BLaER1 (cell line): ENCODE data around the gene CASP9.

ENCODE experiments used
- H3K27ac ChIP-seq: shearing (Covaris generic); formaldehyde crosslinking; 2 replicates; pipeline ENCODE4 v1.8.1; 2022
- H3K27me3 ChIP-seq: shearing (Covaris generic); formaldehyde crosslinking; 2 replicates; pipeline ENCODE4 v1.8.1; 2022
- H3K36me3 ChIP-seq: shearing (Covaris generic); formaldehyde crosslinking; 2 replicates; pipeline ENCODE4 v1.8.1; 2022
- H3K4me1 ChIP-seq: shearing (Covaris generic); formaldehyde crosslinking; 2 replicates; pipeline ENCODE4 v1.8.1; 2022
- H3K4me2 ChIP-seq: shearing (Covaris generic); formaldehyde crosslinking; 2 replicates; pipeline ENCODE4 v1.8.1; 2022
- H3K4me3 ChIP-seq: shearing (Covaris generic); formaldehyde crosslinking; 2 replicates; pipeline ENCODE4 v1.8.1; 2022
- H3K9ac ChIP-seq: shearing (Covaris generic); formaldehyde crosslinking; 2 replicates; pipeline ENCODE4 v1.8.1; 2022
- H3K9me3 ChIP-seq: shearing (Covaris generic); formaldehyde crosslinking; 2 replicates; pipeline ENCODE4 v1.8.1; 2022
- H4K20me1 ChIP-seq: shearing (Covaris generic); formaldehyde crosslinking; 2 replicates; pipeline ENCODE4 v1.8.1; 2022
- Cebpa-rat ChIP-seq: shearing (Covaris generic); IDR thresholded peaks from 2 replicates; pipeline ENCODE4 v1.8.1; 2022

The CASP9 gene

DNA sequence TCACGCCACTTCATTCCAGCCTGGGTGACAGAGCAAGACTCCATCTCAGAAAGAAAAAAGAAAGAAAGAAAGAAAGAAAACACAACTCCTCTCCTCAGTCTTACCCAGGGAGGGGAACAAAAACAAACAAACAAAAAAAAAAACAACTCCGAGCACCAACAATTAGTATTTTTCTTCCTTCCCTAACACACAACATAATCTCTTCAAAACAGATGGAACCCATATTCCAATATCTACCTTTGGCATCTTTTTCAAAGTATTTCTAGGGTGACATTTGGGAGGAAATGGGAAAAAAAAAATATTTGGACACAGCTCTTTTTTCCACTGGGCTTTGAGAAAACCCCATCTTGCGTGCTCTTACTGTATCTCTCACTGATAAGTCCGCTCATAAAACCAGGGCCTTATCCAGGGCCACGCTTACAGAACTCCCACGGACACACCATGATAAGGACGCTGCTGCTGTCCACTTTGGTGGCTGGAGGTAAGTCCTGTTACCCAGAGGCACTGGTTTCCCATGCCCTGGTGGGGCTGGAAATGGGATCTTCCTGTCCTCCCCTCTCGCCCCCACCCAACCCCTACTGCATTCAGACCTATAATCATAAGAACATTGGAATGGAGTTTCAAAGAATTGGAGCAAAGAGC is 67.6 kb downstream of the CASP9 start, which contains the start of gene CELA2A:
TSS of gene CELA2A (plus strand) at position 420 of the 642 bp plus-strand sequence. CDS start at position 442, 22 bp downstream.
- Histone ChIP-seq H4K20me1 (no peaks in the 10 kb centered on the region), H3K4me2 (no peak within 1 kb of the TSS), H3K27me3 (no peaks in the 10 kb centered on the region), H3K27ac (no peak within 1 kb of the TSS), H3K36me3 (no peaks in the 10 kb centered on the region), H3K9me3 (no peaks in the 10 kb centered on the region), H3K4me3 (no peak within 1 kb of the TSS), H3K4me1 (peaks cover 14% of the 10 kb centered on the region), H3K9ac (no peak within 1 kb of the TSS)
- TF ChIP-seq Cebpa-rat = no peak

GRCh38 chr1:15455522-15455921 is 68.5 kb downstream of the CASP9 start:
- Histone ChIP-seq H3K36me3 (no peaks in the 10 kb centered on the region), H3K27ac (no peak overlapping the region), H3K4me1 (peaks cover 7% of the 10 kb centered on the region), H3K4me2 (no peak overlapping the region), H3K9me3 (no peaks in the 10 kb centered on the region), H3K27me3 (no peaks in the 10 kb centered on the region), H3K9ac (no peak overlapping the region), H3K4me3 (no peak overlapping the region), H4K20me1 (no peaks in the 10 kb centered on the region)
- TF ChIP-seq Cebpa-rat = no peak

GRCh38 chr1:15454256-15454655 is 69.8 kb downstream of the CASP9 start:
- H3K4me3 ChIP-seq = no peak overlapping the region
- no peak overlapping the region for H3K27ac ChIP-seq
- no peaks in the 10 kb centered on the region for H3K27me3 ChIP-seq
- H4K20me1 ChIP-seq = no peaks in the 10 kb centered on the region
- H3K4me1 ChIP-seq = peaks cover 6% of the 10 kb centered on the region; the same call in 1 of the 2 replicates
- no peak overlapping the region for H3K4me2 ChIP-seq
- no peaks in the 10 kb centered on the region for H3K36me3 ChIP-seq
- no peak for TF ChIP-seq Cebpa-rat
- H3K9ac ChIP-seq = no peak overlapping the region
- no peaks in the 10 kb centered on the region for H3K9me3 ChIP-seq

DNA sequence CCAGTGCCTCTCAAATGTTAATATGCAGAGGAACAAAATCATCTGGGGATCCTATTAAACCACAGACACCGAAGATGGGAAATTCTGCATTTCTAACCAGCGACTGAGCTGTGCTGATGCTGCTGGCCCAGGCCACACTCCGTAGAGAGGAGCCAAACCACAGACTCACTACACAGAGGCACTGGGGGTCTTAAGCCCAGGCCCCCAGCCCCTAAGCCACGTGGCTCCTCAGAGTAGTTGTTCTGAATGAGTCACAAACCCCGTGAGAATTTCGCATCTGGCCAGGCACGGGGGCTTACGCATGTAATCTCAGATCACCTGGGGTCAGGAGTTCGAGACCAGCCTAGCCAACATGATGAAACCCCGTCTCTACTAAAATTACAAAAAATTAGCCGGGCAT is 70.3 kb downstream of the CASP9 start:
- Histone ChIP-seq H4K20me1 (no peaks in the 10 kb centered on the region), H3K4me1 (peaks cover 6% of the 10 kb centered on the region; the same call in 1 of the 2 replicates), H3K9ac (no peak overlapping the region), H3K4me3 (no peak overlapping the region), H3K36me3 (no peaks in the 10 kb centered on the region), H3K27me3 (no peaks in the 10 kb centered on the region), H3K27ac (no peak overlapping the region), H3K4me2 (no peak overlapping the region), H3K9me3 (no peaks in the 10 kb centered on the region)
- no peak for TF ChIP-seq Cebpa-rat

- Histone ChIP-seq H3K4me1 (peaks cover 6% of the 10 kb centered on the region; the same call in 1 of the 2 replicates), H3K4me2 (no peak overlapping the region), H3K9me3 (no peaks in the 10 kb centered on the region), H3K4me3 (no peak overlapping the region), H3K9ac (no peak overlapping the region), H3K36me3 (no peaks in the 10 kb centered on the region), H3K27ac (no peak overlapping the region), H3K27me3 (no peaks in the 10 kb centered on the region), H4K20me1 (no peaks in the 10 kb centered on the region)
- TF ChIP-seq Cebpa-rat = no peak
Measured at GRCh38 chr1:15452866-15453571, 71.0 kb downstream of the CASP9 start.

DNA sequence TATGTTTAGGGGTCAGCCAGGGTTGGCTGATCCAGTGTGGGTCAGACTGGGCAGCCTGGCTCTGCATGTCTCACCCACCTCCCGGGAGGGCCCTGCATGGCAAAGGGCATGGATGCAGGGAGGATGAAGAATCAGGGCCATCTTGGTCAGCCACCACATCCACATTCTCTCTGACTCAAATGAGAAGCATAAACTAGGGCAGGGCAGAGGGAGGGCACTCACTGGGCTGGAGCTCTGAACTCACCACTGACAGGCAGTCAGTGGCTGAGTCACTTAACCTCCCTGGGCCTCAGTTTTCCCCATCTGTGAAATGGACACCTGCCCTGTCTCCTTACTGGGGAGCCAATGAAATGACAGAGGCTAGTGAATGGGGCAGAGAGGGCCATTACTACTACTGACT is 71.8 kb downstream of the CASP9 start:
- H3K4me3 ChIP-seq = no peak overlapping the region
- peaks cover 6% of the 10 kb centered on the region; the same call in 1 of the 2 replicates for H3K4me1 ChIP-seq
- no peak overlapping the region for H3K27ac ChIP-seq
- no peak for TF ChIP-seq Cebpa-rat
- H3K9me3 ChIP-seq = no peaks in the 10 kb centered on the region
- H3K9ac ChIP-seq = no peak overlapping the region
- H3K4me2 ChIP-seq = no peak overlapping the region
- H3K27me3 ChIP-seq = no peaks in the 10 kb centered on the region
- H4K20me1 ChIP-seq = no peaks in the 10 kb centered on the region
- H3K36me3 ChIP-seq = no peaks in the 10 kb centered on the region

GRCh38 chr1:15451014-15451722 is 72.8 kb downstream of the CASP9 start:
- H3K4me2 ChIP-seq = no peak overlapping the region

DNA sequence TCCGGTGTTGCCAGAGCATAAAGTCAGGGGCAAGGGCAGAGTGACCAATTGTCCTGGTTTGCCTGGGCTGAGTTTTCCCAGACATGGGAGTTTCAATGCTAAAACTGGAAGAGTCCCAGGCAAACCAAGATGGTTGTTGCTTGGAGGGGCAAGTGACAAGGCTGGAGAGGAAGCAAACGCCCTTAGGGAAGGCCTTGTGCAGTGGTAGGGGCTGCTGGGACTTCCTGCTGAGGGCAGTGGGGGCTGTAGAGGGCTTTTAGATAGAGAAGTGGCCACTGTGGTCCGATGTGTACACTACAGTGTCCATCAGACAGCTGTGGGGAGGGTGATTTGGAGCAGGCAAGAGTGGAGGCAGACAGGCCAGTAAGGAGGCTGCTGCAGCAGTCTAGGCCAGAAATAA is 74.4 kb downstream of the CASP9 start:
- no peaks in the 10 kb centered on the region for H3K27me3 ChIP-seq
- no peaks in the 10 kb centered on the region for H4K20me1 ChIP-seq
- H3K4me2 ChIP-seq = no peak overlapping the region
- H3K4me1 ChIP-seq = peaks cover 27% of the 10 kb centered on the region
- no peak for TF ChIP-seq Cebpa-rat
- no peak overlapping the region for H3K9ac ChIP-seq
- H3K36me3 ChIP-seq = no peaks in the 10 kb centered on the region
- H3K27ac ChIP-seq = no peak overlapping the region; the same call in 1 of the 2 replicates
- no peak overlapping the region for H3K4me3 ChIP-seq
- H3K9me3 ChIP-seq = no peaks in the 10 kb centered on the region

More at GRCh38 chr1:15451014-15451722, 72.8 kb downstream of the CASP9 start:
- TF ChIP-seq Cebpa-rat = no peak
- H4K20me1 ChIP-seq = no peaks in the 10 kb centered on the region
- H3K4me3 ChIP-seq = no peak overlapping the region
- H3K27me3 ChIP-seq = no peaks in the 10 kb centered on the region
- no peaks in the 10 kb centered on the region for H3K36me3 ChIP-seq
- H3K4me1 ChIP-seq = peaks cover 11% of the 10 kb centered on the region
- no peak overlapping the region for H3K9ac ChIP-seq
- no peak overlapping the region for H3K27ac ChIP-seq
- H3K9me3 ChIP-seq = no peaks in the 10 kb centered on the region

GRCh38 chr1:15448877-15449462 is 75.0 kb downstream of the CASP9 start:
- H4K20me1 ChIP-seq = no peaks in the 10 kb centered on the region; the same call in 1 of the 2 replicates
- no peak overlapping the region for H3K4me2 ChIP-seq
- no peak overlapping the region for H3K4me3 ChIP-seq
- H3K36me3 ChIP-seq = no peaks in the 10 kb centered on the region
- H3K9ac ChIP-seq = no peak overlapping the region
- H3K4me1 ChIP-seq = peaks cover 33% of the 10 kb centered on the region
- no peak overlapping the region for H3K27ac ChIP-seq
- no peaks in the 10 kb centered on the region for H3K27me3 ChIP-seq
- no peaks in the 10 kb centered on the region for H3K9me3 ChIP-seq
- TF ChIP-seq Cebpa-rat = no peak
